Prostate gland (tissue), 2 donors: ENCODE results near the gene LCE1B. TPM values are rescaled to one million over a fixed set of nuclear protein-coding genes. Genes with fewer than 3 reads are reported as not detected.

Experiments
- DNase-seq: peaks from one replicate; pipeline ENCODE4 v3.0.0-alpha.2; 2019; ENCODE audit warnings: low spot score
- H3K27ac ChIP-seq, 2 donors: fragments of 200-600 bp; sonication (generic); 2 replicates each; pipeline ENCODE4 v1.5.1; 2017 to 2019
- H3K27me3 ChIP-seq: fragments of 200-600 bp; sonication (generic); replicated peaks from 2 replicates; pipeline ENCODE4 v1.5.1; 2019; ENCODE audit not compliant: insufficient read depth
- H3K36me3 ChIP-seq, 2 donors: fragments of 200-600 bp; sonication (generic); 1 replicate in 1 of 2; 2 replicates in 1 of 2; pipeline versions ENCODE4 v1.5.1 to v1.8.1; 2017 to 2019
- H3K4me1 ChIP-seq: fragments of 200-600 bp; sonication (generic); replicated peaks from 2 replicates; pipeline ENCODE4 v1.5.1; 2019
- H3K4me3 ChIP-seq, 2 donors: fragments of 200-600 bp; sonication (generic); 2 replicates each; pipeline ENCODE4 v1.5.1; 2017 to 2019
- H3K9me3 ChIP-seq: fragments of 200-600 bp; sonication (generic); 2 replicates; pipeline ENCODE4 v1.5.1; 2017
- POLR2A ChIP-seq: fragments of 450-650 bp; IDR thresholded peaks from one replicate; pipeline ENCODE4 v1.6.1; 2016; ENCODE audit warnings: antibody characterized with exemption, mild to moderate bottlenecking
- POLR2AphosphoS5 ChIP-seq: sonication (generic); formaldehyde crosslinking; IDR thresholded peaks from one replicate; pipeline ENCODE4 v1.6.1; 2017; ENCODE audit warnings: antibody characterized with exemption
- WGBS: methylation state at CpG from one replicate; pipeline ENCODE4 v1.1.5; 2018; 5-methylcytosine and 5-hydroxymethylcytosine counted together
- intact Hi-C: fragments of 100-400 bp; cut with DNase I; formaldehyde crosslinking; loops from one replicate; pipeline ENCODE4 v1.14.2; 2022
- total RNA-seq, 2 donors: library from RNA; depleted of rRNA; stranded (reverse); fragments of >200 nt; gene quantifications; one replicate each; pipeline ENCODE4 v1.1.0, GENCODE V29; 2016
- TF ChIP-seq, protein P1 (sequence below), 4 experiments: fragments of 200-600 bp in 2 of 4; fragments of 450-650 bp in 2 of 4; sonication (generic) in 2 of 4; IDR thresholded peaks; 1 replicate in 3 of 4; 2 replicates in 1 of 4; pipeline ENCODE4 v1.5.1; 2016 to 2019; ENCODE audit warnings: antibody characterized with exemption in 4 of 4, mild to moderate bottlenecking in 2 of 4, moderate library complexity in 2 of 4

LCE1B gene
- total RNA-seq, 2 donors from 2014 or later: 0.51 TPM; not detected in 1

GRCh38 chr1:152858062-152858461, 46.3 kb downstream of the LCE1B start:
- H3K36me3 ChIP-seq: no peaks in the 10 kb centered on the region
- H3K27ac ChIP-seq: no peak overlapping the region
- no peaks in the 10 kb centered on the region for H3K9me3 ChIP-seq
- H3K27me3 ChIP-seq: peaks cover 2% of the 10 kb centered on the region
- no peaks in the 10 kb centered on the region for H3K4me1 ChIP-seq
- TF ChIP-seq POLR2AphosphoS5 (no peak), POLR2A (no peak)
- TF ChIP-seq, protein P1, sequence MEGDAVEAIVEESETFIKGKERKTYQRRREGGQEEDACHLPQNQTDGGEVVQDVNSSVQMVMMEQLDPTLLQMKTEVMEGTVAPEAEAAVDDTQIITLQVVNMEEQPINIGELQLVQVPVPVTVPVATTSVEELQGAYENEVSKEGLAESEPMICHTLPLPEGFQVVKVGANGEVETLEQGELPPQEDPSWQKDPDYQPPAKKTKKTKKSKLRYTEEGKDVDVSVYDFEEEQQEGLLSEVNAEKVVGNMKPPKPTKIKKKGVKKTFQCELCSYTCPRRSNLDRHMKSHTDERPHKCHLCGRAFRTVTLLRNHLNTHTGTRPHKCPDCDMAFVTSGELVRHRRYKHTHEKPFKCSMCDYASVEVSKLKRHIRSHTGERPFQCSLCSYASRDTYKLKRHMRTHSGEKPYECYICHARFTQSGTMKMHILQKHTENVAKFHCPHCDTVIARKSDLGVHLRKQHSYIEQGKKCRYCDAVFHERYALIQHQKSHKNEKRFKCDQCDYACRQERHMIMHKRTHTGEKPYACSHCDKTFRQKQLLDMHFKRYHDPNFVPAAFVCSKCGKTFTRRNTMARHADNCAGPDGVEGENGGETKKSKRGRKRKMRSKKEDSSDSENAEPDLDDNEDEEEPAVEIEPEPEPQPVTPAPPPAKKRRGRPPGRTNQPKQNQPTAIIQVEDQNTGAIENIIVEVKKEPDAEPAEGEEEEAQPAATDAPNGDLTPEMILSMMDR (IDR thresholded peaks at IDR 0.05): no peak
- intact Hi-C loops: no loop called here
- 45% methylated on average over 1 of the region's 1 CpG for WGBS
- no peak overlapping the region for H3K4me3 ChIP-seq
- no peak for DNase-seq

- no peaks in the 10 kb centered on the region for H3K4me1 ChIP-seq
- H3K27ac ChIP-seq: no peak within 1 kb of the TSS
- 90% methylated on average over 3 of the region's 3 CpGs for WGBS
- no peaks in the 10 kb centered on the region for H3K9me3 ChIP-seq
- H3K36me3 ChIP-seq: no peaks in the 10 kb centered on the region
- TF ChIP-seq POLR2AphosphoS5 (no peak), POLR2A (no peak)
- TF ChIP-seq, protein P1 (IDR thresholded peaks at IDR 0.05): no peak
- DNase-seq: no peak
- H3K4me3 ChIP-seq: no peak within 1 kb of the TSS
- peaks cover 2% of the 10 kb centered on the region for H3K27me3 ChIP-seq
- intact Hi-C loops: no loop called here
Observed at GRCh38 chr1:152859696-152860095, 47.9 kb downstream of the LCE1B start, which contains the start of gene LCE7A. TSS of gene LCE7A (plus strand) at chr1:152859996. CDS start at chr1:152860698, 702 bp downstream.

DNA sequence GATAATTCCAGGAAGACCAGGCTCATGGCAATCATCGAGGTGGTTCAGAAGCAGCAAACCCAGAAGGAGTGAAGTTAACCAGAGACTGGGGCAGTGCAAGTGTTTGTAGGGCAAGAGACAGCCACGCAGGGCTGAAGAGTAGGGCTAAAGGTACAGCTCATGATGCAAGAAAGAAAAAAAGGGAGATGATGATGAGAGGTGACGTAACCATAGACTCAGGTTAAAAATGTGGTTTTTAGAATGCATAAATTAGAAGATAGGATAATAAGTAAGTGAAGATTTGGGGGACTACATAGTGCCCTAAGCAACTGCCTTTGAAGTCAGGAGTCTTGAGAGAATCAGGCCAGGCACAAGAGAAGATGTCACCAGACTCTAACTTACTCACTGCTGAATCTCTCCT, 48.4 kb downstream of the LCE1B start:
- 88% methylated on average over 3 of the region's 3 CpGs for WGBS
- Histone ChIP-seq H3K9me3 (no peaks in the 10 kb centered on the region), H3K4me3 (no peak overlapping the region), H3K4me1 (no peaks in the 10 kb centered on the region), H3K27ac (no peak overlapping the region), H3K27me3 (peaks cover 2% of the 10 kb centered on the region), H3K36me3 (no peaks in the 10 kb centered on the region)
- TF ChIP-seq POLR2AphosphoS5 (no peak), POLR2A (no peak)
- TF ChIP-seq, protein P1 (IDR thresholded peaks at IDR 0.05): no peak
- DNase-seq: no peak
- intact Hi-C loops: no loop called here

DNA sequence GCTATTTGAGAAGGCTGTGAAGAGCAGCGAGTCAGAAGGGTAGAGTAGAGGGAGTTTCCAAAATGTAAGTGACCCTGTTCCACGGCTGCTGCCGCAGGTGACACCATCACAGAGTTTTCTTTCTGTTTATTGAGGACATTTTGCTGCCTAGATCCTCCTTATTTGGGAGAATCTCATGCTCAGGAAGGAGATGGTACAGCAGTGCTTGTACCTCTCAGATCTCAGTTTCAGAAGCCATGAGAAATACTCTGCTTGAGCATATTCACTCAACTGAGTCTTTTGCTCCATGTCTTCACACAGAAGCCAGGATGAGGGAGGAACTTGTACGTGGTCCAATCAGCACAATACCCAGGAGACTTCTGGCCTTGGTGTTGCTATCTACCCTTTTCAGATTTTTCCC, 49.6 kb downstream of the LCE1B start:
- intact Hi-C loops: no loop called here
- H3K9me3 ChIP-seq: no peaks in the 10 kb centered on the region
- TF ChIP-seq, protein P1 (IDR thresholded peaks at IDR 0.05): no peak
- TF ChIP-seq POLR2AphosphoS5: no peak
- no peak for TF ChIP-seq POLR2A

More for the DNA sequence above, 49.6 kb downstream of the LCE1B start:
- 87% methylated on average over 4 of the region's 4 CpGs for WGBS
- no peak for DNase-seq
- Histone ChIP-seq H3K4me1 (no peaks in the 10 kb centered on the region), H3K4me3 (no peak overlapping the region), H3K36me3 (no peaks in the 10 kb centered on the region), H3K27me3 (peaks cover 2% of the 10 kb centered on the region), H3K27ac (no peak overlapping the region)

Other genes with a start within 250 kb of the LCE1B start
- gene LCE3E, start 245.2 kb upstream of the LCE1B start, total RNA-seq: not detected
- gene LCE3D, start 231.5 kb upstream of the LCE1B start, total RNA-seq: not detected
- not detected for gene LCE3C, start 211.7 kb upstream of the LCE1B start, total RNA-seq
- gene LCE3B, start 198.2 kb upstream of the LCE1B start, total RNA-seq: not detected
- gene LCE3A, start 188.9 kb upstream of the LCE1B start, total RNA-seq: not detected
- not detected for gene LCE2D, start 148.6 kb upstream of the LCE1B start, total RNA-seq
- 1 to 10 TPM in 1 of 2 donors, not detected in 1; 1.8 TPM for gene LCE2C, start 136.7 kb upstream of the LCE1B start, total RNA-seq
- gene LCE2B, start 125.8 kb upstream of the LCE1B start, total RNA-seq: 1 to 10 TPM in 1 of 2 donors, not detected in 1; 3.2 TPM
- not detected for gene LCE2A, start 113.6 kb upstream of the LCE1B start, total RNA-seq
- not detected for gene LCE4A, start 103.8 kb upstream of the LCE1B start, total RNA-seq
- under 1 TPM in 1 of 2 donors, not detected in 1; 0.57 TPM for gene KPRP, start 53.9 kb upstream of the LCE1B start, total RNA-seq
- gene LCE1F, start 36.8 kb upstream of the LCE1B start, total RNA-seq: not detected
- not detected for gene LCE1E, start 25.7 kb upstream of the LCE1B start, total RNA-seq
- not detected for gene LCE1D, start 15.2 kb upstream of the LCE1B start, total RNA-seq
- 1 to 10 TPM in 1 of 2 donors, not detected in 1; 8.6 TPM for gene LCE1C, start 5.3 kb upstream of the LCE1B start, total RNA-seq
- 1 to 10 TPM in 1 of 2 donors, not detected in 1; 3.4 TPM for gene LCE1A, start 15.5 kb downstream of the LCE1B start, total RNA-seq
- not detected for gene LCE6A, start 30.9 kb downstream of the LCE1B start, total RNA-seq
- not detected for gene LCE7A, start 48.0 kb downstream of the LCE1B start, total RNA-seq
- gene SMCP, start 66.4 kb downstream of the LCE1B start, total RNA-seq: 10 to 100 TPM in 1 of 2 donors, not detected in 1; 36.5 TPM
- gene IVL, start 96.6 kb downstream of the LCE1B start, total RNA-seq: under 1 TPM; 0.46 to 0.57 TPM
- gene SPRR5, start 135.2 kb downstream of the LCE1B start, total RNA-seq: not detected
- gene SPRR4, start 158.7 kb downstream of the LCE1B start, total RNA-seq: not detected
- not detected for gene SPRR1A, start 172.1 kb downstream of the LCE1B start, total RNA-seq
- not detected for gene SPRR3, start 189.8 kb downstream of the LCE1B start, total RNA-seq
- gene SPRR1B, start 219.2 kb downstream of the LCE1B start, total RNA-seq: not detected
- gene SPRR2D, start 229.1 kb downstream of the LCE1B start, total RNA-seq: not detected
- gene SPRR2A, start 245.5 kb downstream of the LCE1B start, total RNA-seq: not detected